Measurements from ENCODE around the gene LKAAEAR1. TPM values are rescaled to one million over a fixed set of nuclear protein-coding genes. Genes with fewer than 3 reads are reported as not detected.

LKAAEAR1 gene
- polyA plus RNA-seq, 1 donor, result not detected

GRCh38 chr20:64065062-64065973 lies 18.9 kb downstream of the LKAAEAR1 start:
- DNase-seq, result no peak

GRCh38 chr20:64064145-64064698 lies 20.0 kb downstream of the LKAAEAR1 start:
- no peak for DNase-seq

- DNase-seq, result no peak
Observed at GRCh38 chr20:64063389-64064144, 20.6 kb downstream of the LKAAEAR1 start.

- DNase-seq, result peak; percentile 97
Observed at GRCh38 chr20:64062596-64063388, 21.4 kb downstream of the LKAAEAR1 start, which contains the start of gene TCEA2. Gene TCEA2, plus strand, starts transcription at chr20:64063198. Its CDS starts 115 bp downstream, at chr20:64063313.

GRCh38 chr20:64062276-64062595 lies 22.0 kb downstream of the LKAAEAR1 start:
- no peak for DNase-seq

- no peak for DNase-seq
Observed at GRCh38 chr20:64058536-64058935, 25.7 kb downstream of the LKAAEAR1 start.

- peak; percentile 61 for DNase-seq
Observed at GRCh38 chr20:64057628-64058498, 26.3 kb downstream of the LKAAEAR1 start.

- no peak for DNase-seq
Observed at GRCh38 chr20:64056889-64057627, 27.1 kb downstream of the LKAAEAR1 start.

GRCh38 chr20:64056639-64056888 lies 27.6 kb downstream of the LKAAEAR1 start:
- no peak for DNase-seq

- no peak for DNase-seq
Observed at GRCh38 chr20:64055893-64056638, 28.1 kb downstream of the LKAAEAR1 start.

GRCh38 chr20:64055396-64055892 lies 28.8 kb downstream of the LKAAEAR1 start:
- no peak for DNase-seq

GRCh38 chr20:64053841-64054661 lies 30.1 kb downstream of the LKAAEAR1 start:
- DNase-seq, result peak; percentile 62

- no peak for DNase-seq
Observed at GRCh38 chr20:64052987-64053840, 31.0 kb downstream of the LKAAEAR1 start.

GRCh38 chr20:64052326-64052722 lies 31.9 kb downstream of the LKAAEAR1 start:
- DNase-seq, result no peak

- no peak for DNase-seq
Observed at GRCh38 chr20:64051561-64052325, 32.5 kb downstream of the LKAAEAR1 start.

- DNase-seq, result no peak
Observed at GRCh38 chr20:64051033-64051452, 33.2 kb downstream of the LKAAEAR1 start.
